NCI-H2227 (cell line): ENCODE data around the gene ADAM10.

ENCODE experiments used
- DNase-seq: peaks from one replicate; lab custom pipeline; 2025; ENCODE audit not compliant: unreplicated experiment; lab: John Stamatoyannopoulos, UW

The ADAM10 gene

GRCh38 chr15:58716027-58716426 is 33.5 kb downstream of the ADAM10 start:
- DNase-seq: no peak

GRCh38 chr15:58715266-58715917 is 34.1 kb downstream of the ADAM10 start:
- DNase-seq: no peak

GRCh38 chr15:58710701-58711100 is 38.8 kb downstream of the ADAM10 start:
- no peak for DNase-seq

DNA sequence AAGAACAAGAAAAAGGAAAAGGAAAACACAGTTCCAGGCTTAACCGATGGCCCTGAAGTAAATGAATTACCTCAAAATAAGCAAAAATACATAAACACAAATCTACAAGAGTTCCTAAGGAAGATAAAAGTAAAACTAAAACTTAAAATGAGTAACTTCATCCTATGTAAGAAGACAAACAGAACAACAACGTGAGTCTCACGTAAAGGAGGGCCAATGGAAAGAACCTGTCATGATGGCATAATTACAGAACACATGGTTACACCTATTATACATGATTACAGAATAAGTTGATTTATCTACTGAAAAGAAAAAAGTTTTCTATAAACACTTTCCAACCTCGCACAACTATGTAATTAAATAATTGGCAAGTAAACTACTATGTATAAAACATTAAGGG is 42.1 kb downstream of the ADAM10 start:
- DNase-seq: no peak

DNA sequence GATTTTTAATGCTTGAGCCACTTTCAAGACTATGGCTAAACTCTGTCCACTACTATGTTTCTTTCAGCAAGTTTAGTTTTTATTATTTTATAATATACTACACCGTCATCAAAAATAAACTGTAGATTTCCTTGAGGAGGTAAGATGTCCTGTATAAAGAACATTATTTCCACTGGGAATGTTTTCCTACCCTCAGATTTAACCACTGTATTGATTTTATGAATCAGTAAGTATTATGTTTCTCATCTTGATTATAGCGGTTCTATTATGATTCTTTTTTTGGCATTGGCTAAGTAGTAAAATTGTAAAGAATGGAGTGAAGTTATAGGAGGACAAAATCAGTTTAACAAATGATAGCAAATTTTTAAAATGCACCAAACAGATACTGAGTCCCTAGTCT is 44.4 kb downstream of the ADAM10 start:
- DNase-seq: no peak

DNA sequence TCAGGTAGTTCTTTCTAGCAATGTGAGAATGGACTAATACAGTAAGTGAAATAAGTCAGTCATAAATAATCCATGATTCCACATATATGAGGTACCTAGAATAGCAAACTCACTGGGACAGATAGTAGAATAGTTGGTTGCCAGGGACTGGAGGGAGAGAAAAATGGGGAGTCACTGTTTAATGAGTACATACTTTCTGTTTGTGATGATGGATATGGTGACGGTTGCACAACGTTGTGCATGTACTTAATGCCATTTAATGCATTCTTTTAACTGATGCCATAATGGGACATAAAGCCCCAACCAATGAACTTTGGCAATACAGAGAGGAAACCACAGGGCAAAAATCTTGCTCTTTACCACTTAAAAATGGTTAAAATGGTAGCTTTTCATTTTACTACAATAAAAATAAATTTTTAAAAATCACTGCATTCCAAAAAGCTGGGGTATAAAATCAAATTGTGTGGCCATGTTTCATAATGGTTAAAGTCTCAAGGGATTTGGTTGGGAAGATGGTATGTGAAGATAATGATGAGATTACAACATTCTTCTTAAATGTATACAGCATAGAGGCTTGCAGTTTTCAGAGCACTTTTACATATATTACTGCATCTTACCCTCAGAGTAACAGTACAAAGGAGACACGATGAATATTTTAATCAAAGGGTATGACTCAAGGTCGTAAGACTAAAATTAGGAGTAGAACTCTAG is 45.2 kb downstream of the ADAM10 start:
- DNase-seq: no peak

DNA sequence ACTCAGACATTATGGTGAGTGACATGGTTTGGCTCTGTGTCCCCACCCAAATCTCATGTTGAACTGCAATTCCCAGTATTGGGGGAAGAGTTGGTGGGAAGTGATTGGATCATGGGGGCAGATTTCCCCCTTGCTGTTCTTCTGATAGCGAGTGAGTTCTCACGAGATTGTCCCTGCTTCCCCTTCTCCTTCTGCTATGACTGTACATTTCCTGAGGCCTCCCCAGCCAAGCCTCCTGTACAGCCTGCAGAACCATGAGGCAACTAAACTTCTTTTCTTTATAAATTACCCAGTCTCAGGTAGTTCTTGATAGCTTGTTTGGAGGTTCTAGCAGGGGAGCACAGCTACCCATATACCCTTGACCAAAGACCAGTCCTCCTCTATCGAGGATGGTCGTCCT is 45.9 kb downstream of the ADAM10 start:
- no peak for DNase-seq

GRCh38 chr15:58702233-58702632 is 47.3 kb downstream of the ADAM10 start:
- DNase-seq: no peak

DNA sequence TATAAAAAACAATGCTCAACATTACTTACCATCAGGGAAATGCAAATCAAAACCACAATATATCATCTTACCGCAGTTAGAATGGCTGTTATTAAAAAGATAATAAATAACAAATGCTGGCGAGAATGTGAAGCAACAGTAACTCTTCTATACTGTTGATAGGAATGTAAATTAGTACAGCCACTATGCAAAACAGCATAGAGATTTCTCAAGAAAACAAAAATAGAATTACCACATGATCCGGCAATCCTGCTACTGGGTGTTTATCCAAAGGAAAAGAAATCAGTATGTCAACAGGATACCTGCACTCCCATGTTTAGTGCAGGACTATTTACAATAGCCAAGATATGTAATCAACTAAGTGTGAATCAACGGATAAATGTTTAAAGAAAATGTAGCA is 48.1 kb downstream of the ADAM10 start:
- DNase-seq: no peak

DNA sequence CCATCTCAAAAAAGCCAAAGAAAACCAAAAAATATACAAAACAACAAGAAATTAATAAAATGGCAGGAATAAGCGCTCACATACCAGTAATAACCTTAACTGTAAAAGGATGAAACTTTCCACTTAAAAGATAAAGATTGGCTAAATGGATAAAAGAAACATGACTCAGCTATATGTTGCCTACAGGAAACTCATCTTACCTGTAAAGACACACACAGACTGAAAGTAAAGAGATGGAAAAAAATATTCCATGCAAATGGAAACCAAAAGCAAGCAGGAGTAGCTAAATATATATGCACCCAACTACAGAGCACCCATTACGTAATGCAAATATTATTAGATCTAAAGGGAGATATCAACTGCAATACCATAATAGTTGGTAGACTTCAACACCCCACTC is 49.7 kb downstream of the ADAM10 start:
- no peak for DNase-seq

DNA sequence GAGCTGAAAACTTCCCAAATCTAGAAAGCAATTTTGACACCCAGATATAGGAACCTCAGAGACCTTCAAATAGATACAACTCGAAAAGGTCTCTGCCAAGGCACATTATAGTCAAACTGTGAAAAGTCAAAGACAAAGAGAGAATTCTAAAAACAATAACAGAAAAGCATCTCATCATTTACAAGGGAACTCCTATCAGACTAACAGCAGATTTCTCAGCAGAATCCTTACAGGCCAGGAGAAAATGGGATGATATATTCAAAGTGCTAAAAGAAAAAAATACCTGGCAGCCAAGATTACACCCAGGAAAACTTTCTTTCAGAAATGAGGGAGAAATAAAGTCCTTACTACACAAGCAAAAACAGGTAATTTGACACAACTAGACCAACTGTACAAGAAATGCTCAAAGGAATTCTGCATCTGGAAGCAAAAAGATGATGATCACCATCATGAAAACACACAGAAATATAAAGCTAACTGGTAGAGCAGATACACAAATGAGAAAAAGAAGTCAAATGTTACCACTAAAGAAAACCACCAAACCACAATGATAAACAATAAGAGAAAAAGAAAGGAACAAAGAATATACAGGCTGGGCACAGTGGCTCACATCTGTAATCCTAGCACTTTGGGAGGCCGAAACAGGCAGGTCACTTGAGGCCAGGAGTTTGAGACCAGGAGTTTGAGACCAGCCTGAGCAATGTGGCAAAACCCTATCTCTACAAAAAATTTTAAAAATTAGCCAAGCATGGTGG is 50.4 kb downstream of the ADAM10 start:
- no peak for DNase-seq

- no peak for DNase-seq
Measured at GRCh38 chr15:58697220-58697619, 52.3 kb downstream of the ADAM10 start.

GRCh38 chr15:58696738-58697137 is 52.8 kb downstream of the ADAM10 start:
- DNase-seq: no peak

DNA sequence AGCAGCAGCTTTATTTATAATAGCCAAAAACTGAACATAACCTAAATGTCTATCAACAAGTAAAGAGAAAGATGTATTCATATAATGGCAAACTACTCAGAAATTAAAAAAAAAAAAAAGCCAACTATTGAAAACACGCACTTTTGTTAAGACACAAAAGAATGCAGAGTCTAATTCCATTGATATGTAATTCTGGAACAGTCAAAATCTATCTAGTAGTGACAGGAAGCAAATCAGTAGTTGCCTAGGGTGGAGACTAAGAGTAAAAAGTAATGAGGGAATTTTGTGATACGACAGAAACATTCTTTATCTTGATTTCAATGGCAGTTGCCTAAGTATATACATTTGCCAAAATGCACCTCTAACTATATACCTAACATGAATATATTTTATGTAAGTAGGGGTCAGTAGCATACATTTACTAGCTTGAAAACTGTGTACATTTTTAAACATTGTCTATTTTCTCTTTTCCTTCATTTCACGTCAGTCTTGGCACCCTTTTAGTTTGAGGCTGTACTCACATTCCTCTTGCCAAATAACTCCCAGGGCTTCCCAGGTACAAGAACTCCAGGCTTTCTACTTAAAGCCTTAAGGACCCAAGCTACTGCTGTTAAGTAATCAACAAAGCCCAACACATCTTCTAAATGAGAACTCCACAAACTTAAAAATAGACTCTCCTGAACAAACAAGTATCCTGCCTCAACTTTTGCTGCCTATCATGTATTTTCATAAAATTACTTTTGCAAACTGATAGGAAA is 54.7 kb downstream of the ADAM10 start:
- no peak for DNase-seq

DNA sequence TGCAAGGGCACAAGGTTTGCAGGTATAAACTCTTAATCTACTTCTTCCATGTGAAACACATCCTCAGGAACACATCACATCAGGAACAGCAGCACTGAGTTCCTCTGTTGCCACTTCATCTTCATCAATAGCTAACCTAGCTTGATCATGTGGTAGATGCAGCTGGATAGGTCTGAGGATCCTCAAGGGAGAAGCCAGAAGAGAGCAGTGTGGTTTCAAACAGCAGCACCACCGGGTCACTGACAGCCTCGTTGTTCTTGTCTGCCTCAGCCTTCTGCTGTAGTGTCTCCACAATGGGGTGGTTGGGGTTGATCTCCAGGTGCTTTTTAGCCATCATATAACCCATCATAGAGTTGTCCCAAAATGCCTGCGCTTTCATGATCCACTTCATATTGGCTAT is 58.8 kb downstream of the ADAM10 start:
- no peak for DNase-seq

DNA sequence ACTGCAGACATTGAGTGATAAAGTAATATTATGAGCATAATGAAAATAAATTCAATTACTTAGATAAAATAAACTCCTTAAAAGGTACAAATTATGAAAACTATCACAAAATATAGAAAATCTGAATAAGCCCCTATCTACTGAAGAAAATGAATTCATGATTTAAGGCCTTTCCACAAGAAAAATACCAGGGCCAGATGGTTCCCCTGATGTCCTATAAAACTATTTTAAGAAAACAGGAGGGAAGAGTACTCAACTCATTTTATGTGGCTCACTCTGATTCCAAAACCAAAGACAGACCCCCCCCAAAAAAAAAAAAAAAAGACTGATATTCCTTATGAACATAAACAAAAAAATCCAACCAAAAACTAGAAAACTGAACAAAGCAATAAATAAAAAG is 59.9 kb downstream of the ADAM10 start:
- no peak for DNase-seq

- no peak for DNase-seq
Measured at GRCh38 chr15:58686286-58686685, 63.2 kb downstream of the ADAM10 start.

DNA sequence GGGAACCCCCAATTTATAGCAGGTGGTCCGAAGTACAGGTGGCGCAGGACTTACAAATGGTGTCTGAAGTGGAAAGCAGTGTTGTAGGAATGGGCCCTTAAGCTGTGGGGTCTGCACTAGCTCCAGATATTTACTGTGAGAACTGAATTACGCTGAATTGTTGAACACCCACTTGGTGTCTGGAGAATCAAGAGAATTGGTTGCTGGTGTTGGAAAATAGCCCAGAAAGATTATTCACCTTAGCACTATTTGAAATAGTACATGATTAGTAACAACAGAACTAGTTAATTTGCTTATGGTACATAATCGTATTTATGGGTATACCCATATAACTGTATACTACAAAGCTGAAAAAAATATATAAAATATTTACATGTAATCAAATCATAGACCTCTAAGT is 64.8 kb downstream of the ADAM10 start:
- no peak for DNase-seq

DNA sequence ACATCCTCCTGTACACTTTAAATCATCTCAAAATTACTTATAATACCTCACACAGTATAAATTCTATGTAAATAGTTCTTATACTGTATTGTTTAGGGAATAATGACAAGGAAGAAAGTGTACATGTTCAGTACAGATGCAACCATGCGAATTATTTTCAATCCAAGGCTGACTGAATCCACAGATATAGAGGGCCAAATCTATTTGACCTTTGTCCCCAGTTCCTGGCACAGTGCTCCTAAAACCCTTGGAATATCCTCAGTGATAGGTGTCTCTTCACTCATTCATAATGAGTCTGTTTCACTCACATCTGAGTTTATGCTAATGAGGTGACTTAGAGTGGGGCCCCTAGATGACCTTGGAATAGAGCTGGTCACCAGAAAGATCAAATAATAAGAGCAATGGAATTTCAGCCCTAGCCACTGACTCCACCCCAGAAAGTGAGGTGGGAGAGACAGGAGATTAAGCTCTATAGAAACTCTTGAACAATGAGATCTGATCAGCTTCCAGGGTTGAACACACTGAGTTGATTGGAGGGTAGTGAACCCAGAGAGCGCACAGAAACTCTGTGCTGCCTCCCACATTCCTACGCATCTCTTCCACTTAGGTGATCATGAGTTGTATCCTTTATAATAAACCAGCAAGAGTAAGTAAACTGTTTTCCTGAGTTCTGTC is 65.3 kb downstream of the ADAM10 start:
- no peak for DNase-seq

GRCh38 chr15:58682234-58682633 is 67.3 kb downstream of the ADAM10 start:
- DNase-seq: no peak

DNA sequence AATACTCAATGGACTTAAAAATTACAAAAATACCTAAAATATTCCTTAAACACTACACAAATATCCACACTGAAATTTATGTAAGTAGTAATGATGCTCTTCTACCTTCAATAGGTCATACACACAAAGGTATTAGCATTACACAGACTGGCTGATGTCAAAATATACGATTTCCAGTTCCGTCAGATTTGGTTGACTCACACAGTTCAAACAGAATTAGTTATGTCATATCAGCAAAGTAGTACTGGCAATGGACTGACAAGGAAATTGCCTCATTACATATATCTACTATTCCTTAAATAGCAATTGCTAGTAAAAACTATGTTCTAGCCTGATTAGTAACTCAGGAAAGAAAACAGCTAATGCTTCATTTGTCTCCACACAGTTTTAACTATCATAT is 70.8 kb downstream of the ADAM10 start:
- no peak for DNase-seq
